Panc1 (cell line): Measurements from ENCODE around the gene MED13L. TPM values are rescaled to one million over a fixed set of nuclear protein-coding genes. Genes with fewer than 3 reads are reported as not detected.
A peak's percentile ranks its signal among the peaks of the same experiment; 100 is the strongest.

Source experiments
- ATAC-seq: fragments of 200-7000 bp; cut with Tn5 transposase; 2 replicates; pipeline ENCODE4 v1.9.1; 2020; ENCODE audit warnings: mild to moderate bottlenecking, moderate library complexity
- BruUV-seq: library from RNA; stranded (reverse); fragments of 400-500 nt; replicated peaks from 2 replicates; lab custom pipeline; 2021; lab: Mats Ljungman, UMichigan
- CTCF ChIA-PET: fragments of 300-600 bp; sonication (Branson Sonifier 250); formaldehyde crosslinking; loops from one replicate; lab custom pipeline; 2022; ENCODE audit warnings: antibody characterized with exemption; lab: Charles Lee
- POLR2A ChIA-PET: fragments of 300-600 bp; sonication (Branson Sonifier 250); formaldehyde crosslinking; loops from one replicate; lab custom pipeline; 2022; ENCODE audit warnings: antibody characterized with exemption; lab: Charles Lee
- DNase-seq: peaks from one replicate; pipeline ENCODE4 v3.0.0-alpha.2; 2010; ENCODE audit warnings: low read depth, low spot score
- H3K27ac ChIP-seq: 2 replicates; pipeline ENCODE4 v1.5.1; 2011; ENCODE audit warnings: mild to moderate bottlenecking, low read length, inconsistent platforms
- H3K27me3 ChIP-seq: fragments of 200-500 bp; sonication (Bioruptor generic); 2 replicates; pipeline ENCODE4 v1.6.0; 2014; ENCODE audit warnings: low read length, inconsistent platforms; ENCODE audit not compliant: control insufficient read depth, insufficient read depth
- H3K36me3 ChIP-seq: fragments of 200-500 bp; sonication (Bioruptor generic); 2 replicates; pipeline ENCODE4 v1.5.1; 2014; ENCODE audit warnings: inconsistent platforms, mild to moderate bottlenecking, low read length, moderate library complexity; ENCODE audit not compliant: control insufficient read depth, insufficient read depth
- H3K4me1 ChIP-seq: 2 replicates; pipeline ENCODE4 v1.5.1; 2011; ENCODE audit warnings: inconsistent platforms, mild to moderate bottlenecking, low read length, moderate library complexity; ENCODE audit not compliant: control insufficient read depth, insufficient read depth
- H3K4me3 ChIP-seq, 2 experiments: 2 replicates each; pipeline ENCODE4 v1.5.1; 2011 to 2012; ENCODE audit warnings: low read depth in 2 of 2, low read length in 2 of 2, mild to moderate bottlenecking in 2 of 2, inconsistent platforms in 1 of 2, moderate library complexity in 1 of 2
- H3K9me3 ChIP-seq: fragments of 200-500 bp; sonication (Bioruptor generic); 2 replicates; pipeline ENCODE4 v1.5.1; 2014; ENCODE audit warnings: low read depth, mild to moderate bottlenecking, inconsistent platforms, low read length, moderate library complexity; ENCODE audit not compliant: control insufficient read depth, insufficient read depth
- POLR2AphosphoS5 ChIP-seq: IDR thresholded peaks from 2 replicates; pipeline ENCODE4 v1.6.1; 2012; ENCODE audit warnings: mild to moderate bottlenecking, low read depth, low read length, moderate library complexity
- SIN3A ChIP-seq: IDR thresholded peaks from 2 replicates; pipeline ENCODE4 v1.6.1; 2012; ENCODE audit warnings: low read depth, mild to moderate bottlenecking, low read length, moderate library complexity, borderline replicate concordance; ENCODE audit not compliant: insufficient read depth
- TCF7L2 ChIP-seq: IDR thresholded peaks from 2 replicates; pipeline ENCODE4 v1.6.1; 2011; ENCODE audit warnings: mild to moderate bottlenecking, low read depth, low read length, inconsistent platforms
- in situ Hi-C: cut with HindIII; loops from 2 replicates; pipeline ENCODE4 v1.10.0; 2016; ENCODE audit warnings: low sequenced_read_pairs, low pct_unique_long_range_greater_than_20kb
- intact Hi-C: fragments of 100-400 bp; cut with micrococcal nuclease; formaldehyde crosslinking; loops from one replicate; pipeline ENCODE4 v1.10.0; 2022; ENCODE audit not compliant: unreplicated experiment
- total RNA-seq: library from RNA; stranded (reverse); gene quantifications from one replicate; pipeline ENCODE4 v1.2.1, GENCODE V29; 2021; ENCODE audit not compliant: unreplicated experiment
- TF ChIP-seq, protein P1 (sequence below): fragments of 450-650 bp; IDR thresholded peaks from 2 replicates; pipeline ENCODE4 v1.5.1; 2017; ENCODE audit warnings: mild to moderate bottlenecking
- TF ChIP-seq, protein P2 (sequence below), 2 experiments: IDR thresholded peaks; 2 replicates each; pipeline ENCODE4 v1.6.1; 2011 to 2012; ENCODE audit warnings: low read depth in 2 of 2, control low read depth in 1 of 2, low read length in 1 of 2, mild to moderate bottlenecking in 1 of 2, moderate library complexity in 1 of 2; ENCODE audit not compliant: insufficient read depth in 1 of 2

The MED13L gene
- total RNA-seq, 1 experiment from 2014 or later, result 170 TPM

DNA sequence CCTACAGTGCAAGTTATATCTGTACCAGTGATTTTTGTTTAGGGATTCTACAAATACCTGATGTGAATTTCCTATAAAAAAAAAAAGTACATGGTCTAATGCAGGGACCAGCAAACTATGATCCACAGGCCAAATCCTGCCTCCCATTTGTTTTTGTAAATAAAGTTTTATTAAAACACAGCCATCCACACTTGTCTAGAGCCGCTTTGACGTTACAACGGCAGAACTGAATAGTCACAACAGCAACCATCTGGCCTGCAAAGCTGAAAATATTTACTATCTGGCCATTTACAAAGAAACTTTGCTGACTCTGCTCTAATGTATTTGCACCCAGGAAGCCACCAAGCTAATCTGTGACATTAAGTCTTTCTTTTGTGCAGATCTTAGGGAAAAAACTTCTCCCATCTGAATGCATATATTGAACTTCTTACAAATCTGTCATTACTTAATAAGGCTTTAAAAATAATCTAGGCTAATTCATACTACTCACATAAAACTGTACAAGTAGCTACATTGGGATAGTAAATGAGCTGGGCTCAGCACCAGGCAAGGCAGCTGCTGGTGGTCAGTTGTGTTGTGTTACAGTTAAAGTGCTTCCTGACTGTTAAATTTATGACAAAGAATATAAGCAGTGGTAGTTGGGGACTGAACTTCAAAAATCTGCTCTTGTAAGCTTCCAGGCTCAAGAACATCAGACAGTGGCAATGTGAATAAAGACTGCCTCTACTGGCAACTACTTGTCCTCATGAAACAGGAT lies 303.3 kb downstream of the MED13L start:
- Histone ChIP-seq H3K36me3 (peaks cover 43% of the 10 kb centered on the region), H3K27ac (no peak overlapping the region), H3K9me3 (no peaks in the 10 kb centered on the region), H3K4me3 (no peak overlapping the region), H3K4me1 (no peaks in the 10 kb centered on the region), H3K27me3 (no peaks in the 10 kb centered on the region)
- CTCF ChIA-PET, result no interaction called here
- DNase-seq (no peak), ATAC-seq (no peak)
- intact Hi-C loops, result no loop called here
- TF ChIP-seq, protein P1, sequence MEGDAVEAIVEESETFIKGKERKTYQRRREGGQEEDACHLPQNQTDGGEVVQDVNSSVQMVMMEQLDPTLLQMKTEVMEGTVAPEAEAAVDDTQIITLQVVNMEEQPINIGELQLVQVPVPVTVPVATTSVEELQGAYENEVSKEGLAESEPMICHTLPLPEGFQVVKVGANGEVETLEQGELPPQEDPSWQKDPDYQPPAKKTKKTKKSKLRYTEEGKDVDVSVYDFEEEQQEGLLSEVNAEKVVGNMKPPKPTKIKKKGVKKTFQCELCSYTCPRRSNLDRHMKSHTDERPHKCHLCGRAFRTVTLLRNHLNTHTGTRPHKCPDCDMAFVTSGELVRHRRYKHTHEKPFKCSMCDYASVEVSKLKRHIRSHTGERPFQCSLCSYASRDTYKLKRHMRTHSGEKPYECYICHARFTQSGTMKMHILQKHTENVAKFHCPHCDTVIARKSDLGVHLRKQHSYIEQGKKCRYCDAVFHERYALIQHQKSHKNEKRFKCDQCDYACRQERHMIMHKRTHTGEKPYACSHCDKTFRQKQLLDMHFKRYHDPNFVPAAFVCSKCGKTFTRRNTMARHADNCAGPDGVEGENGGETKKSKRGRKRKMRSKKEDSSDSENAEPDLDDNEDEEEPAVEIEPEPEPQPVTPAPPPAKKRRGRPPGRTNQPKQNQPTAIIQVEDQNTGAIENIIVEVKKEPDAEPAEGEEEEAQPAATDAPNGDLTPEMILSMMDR, result no peak
- TF ChIP-seq SIN3A (no peak), POLR2AphosphoS5 (no peak), TCF7L2 (no peak)
- TF ChIP-seq, protein P2, sequence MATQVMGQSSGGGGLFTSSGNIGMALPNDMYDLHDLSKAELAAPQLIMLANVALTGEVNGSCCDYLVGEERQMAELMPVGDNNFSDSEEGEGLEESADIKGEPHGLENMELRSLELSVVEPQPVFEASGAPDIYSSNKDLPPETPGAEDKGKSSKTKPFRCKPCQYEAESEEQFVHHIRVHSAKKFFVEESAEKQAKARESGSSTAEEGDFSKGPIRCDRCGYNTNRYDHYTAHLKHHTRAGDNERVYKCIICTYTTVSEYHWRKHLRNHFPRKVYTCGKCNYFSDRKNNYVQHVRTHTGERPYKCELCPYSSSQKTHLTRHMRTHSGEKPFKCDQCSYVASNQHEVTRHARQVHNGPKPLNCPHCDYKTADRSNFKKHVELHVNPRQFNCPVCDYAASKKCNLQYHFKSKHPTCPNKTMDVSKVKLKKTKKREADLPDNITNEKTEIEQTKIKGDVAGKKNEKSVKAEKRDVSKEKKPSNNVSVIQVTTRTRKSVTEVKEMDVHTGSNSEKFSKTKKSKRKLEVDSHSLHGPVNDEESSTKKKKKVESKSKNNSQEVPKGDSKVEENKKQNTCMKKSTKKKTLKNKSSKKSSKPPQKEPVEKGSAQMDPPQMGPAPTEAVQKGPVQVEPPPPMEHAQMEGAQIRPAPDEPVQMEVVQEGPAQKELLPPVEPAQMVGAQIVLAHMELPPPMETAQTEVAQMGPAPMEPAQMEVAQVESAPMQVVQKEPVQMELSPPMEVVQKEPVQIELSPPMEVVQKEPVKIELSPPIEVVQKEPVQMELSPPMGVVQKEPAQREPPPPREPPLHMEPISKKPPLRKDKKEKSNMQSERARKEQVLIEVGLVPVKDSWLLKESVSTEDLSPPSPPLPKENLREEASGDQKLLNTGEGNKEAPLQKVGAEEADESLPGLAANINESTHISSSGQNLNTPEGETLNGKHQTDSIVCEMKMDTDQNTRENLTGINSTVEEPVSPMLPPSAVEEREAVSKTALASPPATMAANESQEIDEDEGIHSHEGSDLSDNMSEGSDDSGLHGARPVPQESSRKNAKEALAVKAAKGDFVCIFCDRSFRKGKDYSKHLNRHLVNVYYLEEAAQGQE (IDR thresholded peaks at IDR 0.05; ENCODE audit: insufficient read depth in 1 of 2, low read depth in 2 of 2, low read length in 1 of 2), result no peak
- TSS peak; percentile 11 for BruUV-seq
- in situ Hi-C loops, result no loop called here
- POLR2A ChIA-PET, result no interaction called here

DNA sequence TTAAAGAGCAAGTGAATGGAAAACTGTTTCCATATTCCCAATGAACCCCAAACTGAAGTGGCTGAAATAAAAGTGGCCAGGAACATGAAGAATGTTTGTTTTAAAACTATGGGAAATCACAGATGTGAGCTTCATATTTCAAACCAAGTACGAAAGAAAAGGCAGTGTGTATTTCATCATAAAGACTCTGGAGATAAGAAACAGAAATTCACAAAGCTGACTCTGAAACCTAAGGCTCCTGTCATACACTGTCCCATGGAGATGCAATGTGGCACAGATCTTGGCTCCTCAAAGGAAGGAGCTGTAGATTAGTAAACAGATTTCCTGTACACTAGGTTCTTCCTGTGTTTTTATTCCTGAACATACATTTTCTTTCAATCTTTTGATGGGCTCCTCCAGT lies 304.4 kb downstream of the MED13L start:
- peaks cover 47% of the 10 kb centered on the region for H3K36me3 ChIP-seq
- no peaks in the 10 kb centered on the region for H3K27me3 ChIP-seq
- DNase-seq, result no peak
- ChIA-PET POLR2A (no interaction called here), CTCF (no interaction called here)
- in situ Hi-C loops, result no loop called here
- TF ChIP-seq POLR2AphosphoS5 (no peak), SIN3A (no peak), TCF7L2 (no peak)
- TF ChIP-seq, protein P1, result no peak
- TF ChIP-seq, protein P2 (IDR thresholded peaks at IDR 0.05; ENCODE audit: insufficient read depth in 1 of 2, low read depth in 2 of 2, low read length in 1 of 2), result no peak
- H3K9me3 ChIP-seq, result no peaks in the 10 kb centered on the region
- no peak for ATAC-seq
- BruUV-seq, result TSS peak; percentile 24
- intact Hi-C loops, result no loop called here
- H3K4me1 ChIP-seq, result no peaks in the 10 kb centered on the region
- no peak overlapping the region for H3K4me3 ChIP-seq
- H3K27ac ChIP-seq, result no peak overlapping the region
